ENCODE data around the gene STRBP.

DNA sequence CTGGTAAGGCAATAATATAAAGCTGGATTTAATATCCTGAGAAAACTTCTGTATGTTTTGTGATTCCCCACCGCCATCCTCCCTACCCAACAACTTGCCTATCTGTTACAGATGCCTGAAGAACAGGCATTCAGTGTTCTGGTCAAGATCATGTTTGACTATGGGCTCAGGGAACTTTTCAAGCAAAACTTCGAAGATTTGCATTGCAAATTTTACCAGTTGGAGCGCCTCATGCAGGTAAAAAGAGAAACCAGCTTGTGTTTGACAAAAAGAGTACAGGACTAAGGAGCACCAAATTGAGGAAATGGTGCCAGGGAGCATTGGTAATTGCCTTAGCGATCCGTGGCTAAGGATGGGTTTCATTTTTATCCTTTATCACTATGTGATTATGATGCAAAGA lies 194.9 kb downstream of the STRBP start:
- no peak for TF ChIP-seq EZH2phosphoT487 (IDR thresholded peaks at IDR 0.05)
- TF ChIP-seq, protein P1, sequence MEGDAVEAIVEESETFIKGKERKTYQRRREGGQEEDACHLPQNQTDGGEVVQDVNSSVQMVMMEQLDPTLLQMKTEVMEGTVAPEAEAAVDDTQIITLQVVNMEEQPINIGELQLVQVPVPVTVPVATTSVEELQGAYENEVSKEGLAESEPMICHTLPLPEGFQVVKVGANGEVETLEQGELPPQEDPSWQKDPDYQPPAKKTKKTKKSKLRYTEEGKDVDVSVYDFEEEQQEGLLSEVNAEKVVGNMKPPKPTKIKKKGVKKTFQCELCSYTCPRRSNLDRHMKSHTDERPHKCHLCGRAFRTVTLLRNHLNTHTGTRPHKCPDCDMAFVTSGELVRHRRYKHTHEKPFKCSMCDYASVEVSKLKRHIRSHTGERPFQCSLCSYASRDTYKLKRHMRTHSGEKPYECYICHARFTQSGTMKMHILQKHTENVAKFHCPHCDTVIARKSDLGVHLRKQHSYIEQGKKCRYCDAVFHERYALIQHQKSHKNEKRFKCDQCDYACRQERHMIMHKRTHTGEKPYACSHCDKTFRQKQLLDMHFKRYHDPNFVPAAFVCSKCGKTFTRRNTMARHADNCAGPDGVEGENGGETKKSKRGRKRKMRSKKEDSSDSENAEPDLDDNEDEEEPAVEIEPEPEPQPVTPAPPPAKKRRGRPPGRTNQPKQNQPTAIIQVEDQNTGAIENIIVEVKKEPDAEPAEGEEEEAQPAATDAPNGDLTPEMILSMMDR (IDR thresholded peaks at IDR 0.05) = no peak
- no peak for TF ChIP-seq EZH2 (IDR thresholded peaks at IDR 0.05)
